ENCODE results near the gene TMEM45A.
A peak's percentile ranks its signal among the peaks of the same experiment; 100 is the strongest.

Gene TMEM45A

GRCh38 chr3:100480081-100480480 lies 12.3 kb upstream of the TMEM45A start:
- ChIA-PET POLR2A (no interaction called here), CTCF (interaction anchor here (0.7 kb wide), 1 partner anchor 230 kb away, joined by 3 read pairs; no protein-coding TSS in a partner anchor)
- DNase-seq, result no peak
- Histone ChIP-seq H3K36me3 (ENCODE audit: control insufficient read depth in 4 of 4, insufficient read depth in 4 of 4, low read length in 3 of 4) (no peaks in the 10 kb centered on the region), H3K9me3 (ENCODE audit: control extremely low read depth in 1 of 5, control insufficient read depth in 4 of 5, insufficient read depth in 2 of 5, low read depth in 1 of 5, low read length in 4 of 5) (no peaks in the 10 kb centered on the region), H3K27me3 (replicated peaks in 2 of 5; ENCODE audit: control insufficient read depth in 4 of 5, insufficient read depth in 5 of 5, low read length in 4 of 5) (no peaks in the 10 kb centered on the region), H3K4me1 (ENCODE audit: control extremely low read depth in 1 of 4, control insufficient read depth in 4 of 4, insufficient read depth in 4 of 4, low read length in 3 of 4) (no peaks in the 10 kb centered on the region), H3K27ac (ENCODE audit: insufficient read depth in 1 of 2, low read depth in 1 of 2, low read length in 2 of 2, poor library complexity in 1 of 2, severe bottlenecking in 2 of 2) (no peak overlapping the region), H3K4me3 (ENCODE audit: control insufficient read depth in 1 of 7, extremely low read depth in 1 of 7, insufficient read depth in 4 of 7, low read depth in 2 of 7, low read length in 6 of 7) (no peak overlapping the region)
- WGBS (ENCODE audit: insufficient coverage), result 92% methylated on average over 5 of the region's 5 CpGs

GRCh38 chr3:100482176-100482575 lies 10.2 kb upstream of the TMEM45A start:
- no peaks in the 10 kb centered on the region for H3K36me3 ChIP-seq (ENCODE audit: control insufficient read depth in 4 of 4, insufficient read depth in 4 of 4, low read length in 3 of 4)
- 83% methylated on average over 1 of the region's 2 CpGs for WGBS (ENCODE audit: insufficient coverage)
- H3K4me1 ChIP-seq (ENCODE audit: control extremely low read depth in 1 of 4, control insufficient read depth in 4 of 4, insufficient read depth in 4 of 4, low read length in 3 of 4), result no peaks in the 10 kb centered on the region
- ChIA-PET POLR2A (no interaction called here), CTCF (no interaction called here)
- no peaks in the 10 kb centered on the region for H3K27me3 ChIP-seq (replicated peaks in 2 of 5; ENCODE audit: control insufficient read depth in 4 of 5, insufficient read depth in 5 of 5, low read length in 4 of 5)
- H3K4me3 ChIP-seq (ENCODE audit: control insufficient read depth in 1 of 7, extremely low read depth in 1 of 7, insufficient read depth in 4 of 7, low read depth in 2 of 7, low read length in 6 of 7), result no peak overlapping the region
- no peak overlapping the region for H3K27ac ChIP-seq (ENCODE audit: insufficient read depth in 1 of 2, low read depth in 1 of 2, low read length in 2 of 2, poor library complexity in 1 of 2, severe bottlenecking in 2 of 2)
- DNase-seq, result no peak
- H3K9me3 ChIP-seq (ENCODE audit: control extremely low read depth in 1 of 5, control insufficient read depth in 4 of 5, insufficient read depth in 2 of 5, low read depth in 1 of 5, low read length in 4 of 5), result no peaks in the 10 kb centered on the region

GRCh38 chr3:100483529-100483928 lies 8.9 kb upstream of the TMEM45A start:
- no peaks in the 10 kb centered on the region for H3K9me3 ChIP-seq (ENCODE audit: control extremely low read depth in 1 of 5, control insufficient read depth in 4 of 5, insufficient read depth in 2 of 5, low read depth in 1 of 5, low read length in 4 of 5)
- H3K27me3 ChIP-seq (replicated peaks in 2 of 5; ENCODE audit: control insufficient read depth in 4 of 5, insufficient read depth in 5 of 5, low read length in 4 of 5), result no peaks in the 10 kb centered on the region
- POLR2A ChIA-PET, result no interaction called here
- DNase-seq, result no peak
- no peak overlapping the region for H3K27ac ChIP-seq (ENCODE audit: insufficient read depth in 1 of 2, low read depth in 1 of 2, low read length in 2 of 2, poor library complexity in 1 of 2, severe bottlenecking in 2 of 2)
- CTCF ChIA-PET, result no interaction called here
- H3K36me3 ChIP-seq (ENCODE audit: control insufficient read depth in 4 of 4, insufficient read depth in 4 of 4, low read length in 3 of 4), result no peaks in the 10 kb centered on the region
- H3K4me1 ChIP-seq (ENCODE audit: control extremely low read depth in 1 of 4, control insufficient read depth in 4 of 4, insufficient read depth in 4 of 4, low read length in 3 of 4), result no peaks in the 10 kb centered on the region
- H3K4me3 ChIP-seq (ENCODE audit: control insufficient read depth in 1 of 7, extremely low read depth in 1 of 7, insufficient read depth in 4 of 7, low read depth in 2 of 7, low read length in 6 of 7), result no peak overlapping the region
- WGBS (ENCODE audit: insufficient coverage), result 100% methylated on average over 1 of the region's 1 CpG

- POLR2A ChIA-PET, result no interaction called here
- H3K9me3 ChIP-seq (ENCODE audit: control extremely low read depth in 1 of 5, control insufficient read depth in 4 of 5, insufficient read depth in 2 of 5, low read depth in 1 of 5, low read length in 4 of 5), result no peaks in the 10 kb centered on the region
- DNase-seq, result no peak
- 100% methylated on average over 1 of the region's 2 CpGs for WGBS (ENCODE audit: insufficient coverage)
- H3K4me1 ChIP-seq (ENCODE audit: control extremely low read depth in 1 of 4, control insufficient read depth in 4 of 4, insufficient read depth in 4 of 4, low read length in 3 of 4), result peaks cover 0 to 2% (median 0%) of the 10 kb centered on the region in 4 experiments
- CTCF ChIA-PET, result interaction anchor here (1.2 kb wide), 1 partner anchor 224 kb away, joined by 3 read pairs; no protein-coding TSS in a partner anchor
- H3K4me3 ChIP-seq (ENCODE audit: control insufficient read depth in 1 of 7, extremely low read depth in 1 of 7, insufficient read depth in 4 of 7, low read depth in 2 of 7, low read length in 6 of 7), result no peak overlapping the region
- no peak overlapping the region for H3K27ac ChIP-seq (ENCODE audit: insufficient read depth in 1 of 2, low read depth in 1 of 2, low read length in 2 of 2, poor library complexity in 1 of 2, severe bottlenecking in 2 of 2)
- no peaks in the 10 kb centered on the region for H3K27me3 ChIP-seq (replicated peaks in 2 of 5; ENCODE audit: control insufficient read depth in 4 of 5, insufficient read depth in 5 of 5, low read length in 4 of 5)
- no peaks in the 10 kb centered on the region for H3K36me3 ChIP-seq (ENCODE audit: control insufficient read depth in 4 of 4, insufficient read depth in 4 of 4, low read length in 3 of 4)
Measured at GRCh38 chr3:100486808-100487207, 5.6 kb upstream of the TMEM45A start.

- peaks cover 4 to 11% (median 6%) of the 10 kb centered on the region in 4 experiments for H3K4me1 ChIP-seq (ENCODE audit: control extremely low read depth in 1 of 4, control insufficient read depth in 4 of 4, insufficient read depth in 4 of 4, low read length in 3 of 4)
- H3K9me3 ChIP-seq (ENCODE audit: control extremely low read depth in 1 of 5, control insufficient read depth in 4 of 5, insufficient read depth in 2 of 5, low read depth in 1 of 5, low read length in 4 of 5), result no peaks in the 10 kb centered on the region
- H3K36me3 ChIP-seq (ENCODE audit: control insufficient read depth in 4 of 4, insufficient read depth in 4 of 4, low read length in 3 of 4), result no peaks in the 10 kb centered on the region
- no peak overlapping the region for H3K27ac ChIP-seq (ENCODE audit: insufficient read depth in 1 of 2, low read depth in 1 of 2, low read length in 2 of 2, poor library complexity in 1 of 2, severe bottlenecking in 2 of 2)
- POLR2A ChIA-PET, result no interaction called here
- no peaks in the 10 kb centered on the region for H3K27me3 ChIP-seq (replicated peaks in 2 of 5; ENCODE audit: control insufficient read depth in 4 of 5, insufficient read depth in 5 of 5, low read length in 4 of 5)
- WGBS (ENCODE audit: insufficient coverage), result no CpG with 5 or more reads among the region's 1 CpG
- no peak for DNase-seq
- H3K4me3 ChIP-seq (ENCODE audit: control insufficient read depth in 1 of 7, extremely low read depth in 1 of 7, insufficient read depth in 4 of 7, low read depth in 2 of 7, low read length in 6 of 7), result no peak overlapping the region
- CTCF ChIA-PET, result interaction anchor here (0.8 kb wide), 1 partner anchor 26 kb away, joined by 3 read pairs; no protein-coding TSS in a partner anchor
Measured at GRCh38 chr3:100489118-100489517, 3.3 kb upstream of the TMEM45A start.

- no peak overlapping the region for H3K27ac ChIP-seq (ENCODE audit: insufficient read depth in 1 of 2, low read depth in 1 of 2, low read length in 2 of 2, poor library complexity in 1 of 2, severe bottlenecking in 2 of 2)
- H3K4me3 ChIP-seq (ENCODE audit: control insufficient read depth in 1 of 7, extremely low read depth in 1 of 7, insufficient read depth in 4 of 7, low read depth in 2 of 7, low read length in 6 of 7), result no peak overlapping the region
- H3K27me3 ChIP-seq (replicated peaks in 2 of 5; ENCODE audit: control insufficient read depth in 4 of 5, insufficient read depth in 5 of 5, low read length in 4 of 5), result no peaks in the 10 kb centered on the region
- POLR2A ChIA-PET, result no interaction called here
- CTCF ChIA-PET, result interaction anchor here (1.2 kb wide), 1 partner anchor 33 kb away, joined by 3 read pairs; no protein-coding TSS in a partner anchor
- no peaks in the 10 kb centered on the region for H3K9me3 ChIP-seq (ENCODE audit: control extremely low read depth in 1 of 5, control insufficient read depth in 4 of 5, insufficient read depth in 2 of 5, low read depth in 1 of 5, low read length in 4 of 5)
- H3K4me1 ChIP-seq (ENCODE audit: control extremely low read depth in 1 of 4, control insufficient read depth in 4 of 4, insufficient read depth in 4 of 4, low read length in 3 of 4), result peaks cover 4 to 25% (median 10%) of the 10 kb centered on the region in 4 experiments
- no peaks in the 10 kb centered on the region for H3K36me3 ChIP-seq (ENCODE audit: control insufficient read depth in 4 of 4, insufficient read depth in 4 of 4, low read length in 3 of 4)
- DNase-seq, result peak in 2 of 3 donors; percentile 56 to 64
Measured at GRCh38 chr3:100496711-100497261, 4.4 kb downstream of the TMEM45A start.

GRCh38 chr3:100499651-100500050 lies 7.2 kb downstream of the TMEM45A start:
- Histone ChIP-seq H3K27ac (ENCODE audit: insufficient read depth in 1 of 2, low read depth in 1 of 2, low read length in 2 of 2, poor library complexity in 1 of 2, severe bottlenecking in 2 of 2) (no peak overlapping the region), H3K4me1 (ENCODE audit: control extremely low read depth in 1 of 4, control insufficient read depth in 4 of 4, insufficient read depth in 4 of 4, low read length in 3 of 4) (peaks cover 0 to 14% (median 5%) of the 10 kb centered on the region in 4 experiments), H3K27me3 (replicated peaks in 2 of 5; ENCODE audit: control insufficient read depth in 4 of 5, insufficient read depth in 5 of 5, low read length in 4 of 5) (no peaks in the 10 kb centered on the region), H3K9me3 (ENCODE audit: control extremely low read depth in 1 of 5, control insufficient read depth in 4 of 5, insufficient read depth in 2 of 5, low read depth in 1 of 5, low read length in 4 of 5) (no peaks in the 10 kb centered on the region), H3K36me3 (ENCODE audit: control insufficient read depth in 4 of 4, insufficient read depth in 4 of 4, low read length in 3 of 4) (no peaks in the 10 kb centered on the region), H3K4me3 (ENCODE audit: control insufficient read depth in 1 of 7, extremely low read depth in 1 of 7, insufficient read depth in 4 of 7, low read depth in 2 of 7, low read length in 6 of 7) (no peak overlapping the region)
- DNase-seq, result no peak
- ChIA-PET POLR2A (no interaction called here), CTCF (no interaction called here)
- 100% methylated on average over 1 of the region's 4 CpGs for WGBS (ENCODE audit: insufficient coverage)

All from common myeloid progenitor, CD34-positive (primary cell).